Thyroid gland (tissue), 4 donors: ENCODE measurements around the gene PXDN.

ENCODE experiments used
- CTCF ChIP-seq, 6 experiments: fragments of 200-600 bp in 3 of 6; fragments of 450-650 bp in 3 of 6; sonication (generic) in 3 of 6; IDR thresholded peaks; one replicate each; pipeline ENCODE4 v1.5.1; 2016 to 2019; ENCODE audit warnings: antibody characterized with exemption in 6 of 6, mild to moderate bottlenecking in 2 of 6, inconsistent platforms in 1 of 6, moderate library complexity in 1 of 6
- POLR2A ChIP-seq, 2 donors: fragments of 450-650 bp; IDR thresholded peaks; one replicate each; pipeline ENCODE4 v1.6.1; 2017; ENCODE audit warnings: antibody characterized with exemption in 2 of 2, mild to moderate bottlenecking in 2 of 2, moderate library complexity in 1 of 2

- no peak for TF ChIP-seq CTCF (IDR thresholded peaks at IDR 0.05)
- no peak for TF ChIP-seq POLR2A (IDR thresholded peaks at IDR 0.05)
Measured at GRCh38 chr2:1656961-1657841, 87.1 kb downstream of the PXDN start.
